B cell (primary cell): ENCODE measurements around the gene MCF2L. TPM values are rescaled to one million over a fixed set of nuclear protein-coding genes. Genes with fewer than 3 reads are reported as not detected.

ENCODE experiments used
- ATAC-seq: fragments of 200-7000 bp; cut with Tn5 transposase; one replicate; pipeline ENCODE4 v1.10.0; 2021; ENCODE audit warnings: low read depth, mild to moderate bottlenecking, moderate number of reproducible peaks, moderate library complexity
- CTCF ChIA-PET: fragments of 350-600 bp; sonication (Branson Sonifier 250); formaldehyde crosslinking; loops from one replicate; lab custom pipeline; 2021; ENCODE audit warnings: antibody characterized with exemption, inconsistent platforms; lab: Charles Lee
- POLR2A ChIA-PET: fragments of 350-600 bp; sonication (Branson Sonifier 250); formaldehyde crosslinking; loops from one replicate; lab custom pipeline; 2021; ENCODE audit warnings: antibody characterized with exemption; lab: Charles Lee
- DNase-seq: peaks from one replicate; pipeline ENCODE4 v3.0.0; 2013
- H2AFZ ChIP-seq: 2 replicates; pipeline ENCODE4 v1.6.1; 2012; ENCODE audit warnings: mild to moderate bottlenecking, low read depth, low read length; ENCODE audit not compliant: insufficient read depth, poor library complexity, severe bottlenecking
- H3K27ac ChIP-seq, 2 donors: 1 replicate in 1 of 2; 2 replicates in 1 of 2; pipeline ENCODE4 v1.5.1; 2012 to 2013; ENCODE audit warnings: low read length in 2 of 2, mild to moderate bottlenecking in 2 of 2, moderate library complexity in 1 of 2
- H3K27me3 ChIP-seq, 4 experiments: fragments of 200-600 bp in 1 of 4; sonication (generic) in 1 of 4; replicated peaks in 1 of 4; 1 replicate in 2 of 4; 2 replicates in 2 of 4; pipeline versions ENCODE4 v1.6.1 to v1.7.0; 2013 to 2016; ENCODE audit warnings: low read length in 3 of 4, mild to moderate bottlenecking in 2 of 4, mixed read lengths in 1 of 4, moderate library complexity in 1 of 4; ENCODE audit not compliant: insufficient read depth in 4 of 4, control insufficient read depth in 3 of 4; ENCODE audit errors: control extremely low read depth in 1 of 4
- H3K36me3 ChIP-seq, 2 experiments: replicated peaks in 1 of 2; 1 replicate in 1 of 2; 2 replicates in 1 of 2; pipeline versions ENCODE4 v1.6.1 to v1.7.1; 2013; ENCODE audit warnings: low read length in 1 of 2; ENCODE audit not compliant: insufficient read depth in 2 of 2, control insufficient read depth in 1 of 2; ENCODE audit errors: control extremely low read depth in 1 of 2, extremely low read depth in 1 of 2
- H3K4me1 ChIP-seq, 2 donors: fragments of 200-600 bp in 1 of 2; sonication (generic) in 1 of 2; 1 replicate in 1 of 2; 2 replicates in 1 of 2; pipeline versions ENCODE4 v1.5.1 to v1.6.1; 2013 to 2017; ENCODE audit warnings: low read length in 2 of 2; ENCODE audit not compliant: control insufficient read depth in 2 of 2, insufficient read depth in 2 of 2
- H3K4me2 ChIP-seq: replicated peaks from 2 replicates; pipeline ENCODE3; 2012; ENCODE audit warnings: mild to moderate bottlenecking, low read depth, low read length; ENCODE audit not compliant: poor library complexity, severe bottlenecking
- H3K4me3 ChIP-seq, 5 experiments: fragments of 200-600 bp in 1 of 5; sonication (generic) in 1 of 5; 1 replicate in 3 of 5; 2 replicates in 2 of 5; pipeline versions ENCODE4 v1.5.1 to v1.7.0; 2011 to 2016; ENCODE audit warnings: low read length in 4 of 5, mild to moderate bottlenecking in 4 of 5, low read depth in 2 of 5, control low read depth in 1 of 5, moderate library complexity in 1 of 5; ENCODE audit not compliant: insufficient read depth in 1 of 5; ENCODE audit errors: control extremely low read depth in 1 of 5, extremely low read depth in 1 of 5
- H3K79me2 ChIP-seq: fragments of 200-600 bp; sonication (generic); one replicate; pipeline ENCODE4 v1.6.0; 2016; ENCODE audit warnings: low read length; ENCODE audit not compliant: control insufficient read depth, insufficient read depth
- H3K9ac ChIP-seq: fragments of 200-600 bp; sonication (generic); 2 replicates; pipeline ENCODE4 v1.6.1; 2017; ENCODE audit warnings: mild to moderate bottlenecking, low read length, moderate library complexity
- H3K9me3 ChIP-seq, 3 donors: one replicate each; pipeline versions ENCODE4 v1.6.1 to v1.7.1; 2013; ENCODE audit warnings: low read length in 2 of 3; ENCODE audit not compliant: control insufficient read depth in 2 of 3, insufficient read depth in 1 of 3; ENCODE audit errors: control extremely low read depth in 1 of 3
- H4K20me1 ChIP-seq: 2 replicates; pipeline ENCODE4 v1.6.0; 2012; ENCODE audit warnings: mild to moderate bottlenecking, low read length; ENCODE audit not compliant: insufficient read depth, control insufficient read depth, poor library complexity, severe bottlenecking
- H3K27ac Mint-ChIP-seq: one replicate; pipeline ENCODE4 v1.8.0; 2021; ENCODE audit warnings: mixed read lengths
- H3K27me3 Mint-ChIP-seq: one replicate; pipeline ENCODE4 v1.8.0; 2021; ENCODE audit warnings: mixed read lengths
- H3K4me1 Mint-ChIP-seq: one replicate; pipeline ENCODE4 v1.8.0; 2021; ENCODE audit warnings: mixed read lengths
- H3K4me3 Mint-ChIP-seq: one replicate; pipeline ENCODE4 v1.8.0; 2021; ENCODE audit warnings: mixed read lengths
- H3K9me3 Mint-ChIP-seq: one replicate; pipeline ENCODE4 v1.8.0; 2022; ENCODE audit warnings: mixed read lengths; ENCODE audit not compliant: insufficient read depth
- EZH2 ChIP-seq: IDR thresholded peaks from 2 replicates; pipeline ENCODE4 v1.6.1; 2012; ENCODE audit warnings: borderline replicate concordance, low read depth, mild to moderate bottlenecking, moderate library complexity, low read length; ENCODE audit not compliant: insufficient read depth, poor library complexity, severe bottlenecking
- WGBS: methylation state at CpG from one replicate; pipeline ENCODE4 v1.1.5; 2013; ENCODE audit warnings: missing lambda C conversion rate; ENCODE audit not compliant: insufficient coverage; 5-methylcytosine and 5-hydroxymethylcytosine counted together
- intact Hi-C: fragments of 100-400 bp; cut with micrococcal nuclease; formaldehyde crosslinking; loops from one replicate; pipeline ENCODE4 v1.10.0; 2022
- polyA plus RNA-seq: library from polyadenylated mRNA; depleted of rRNA; stranded (reverse); fragments of >200 nt; gene quantifications from 2 replicates; pipeline ENCODE4 v1.2.3, GENCODE V29; 2012
- total RNA-seq, 2 donors: library from RNA; stranded (reverse); fragments of 120-200 nt in 1 of 2; gene quantifications; 1 replicate in 1 of 2; 2 replicates in 1 of 2; pipeline versions ENCODE4 v1.2.3 to v1.2.4, GENCODE V29; 2013 to 2022
- TF ChIP-seq, protein P1 (sequence below): fragments of 200-600 bp; IDR thresholded peaks from one replicate; pipeline ENCODE4 v1.8.0; 2022; ENCODE audit warnings: antibody characterized with exemption, mild to moderate bottlenecking

Gene MCF2L
- total and polyA plus RNA-seq, 2 donors (not counting 1 experiment from before 2014, with no cell fraction given): 3.7 to 8.2 TPM

DNA sequence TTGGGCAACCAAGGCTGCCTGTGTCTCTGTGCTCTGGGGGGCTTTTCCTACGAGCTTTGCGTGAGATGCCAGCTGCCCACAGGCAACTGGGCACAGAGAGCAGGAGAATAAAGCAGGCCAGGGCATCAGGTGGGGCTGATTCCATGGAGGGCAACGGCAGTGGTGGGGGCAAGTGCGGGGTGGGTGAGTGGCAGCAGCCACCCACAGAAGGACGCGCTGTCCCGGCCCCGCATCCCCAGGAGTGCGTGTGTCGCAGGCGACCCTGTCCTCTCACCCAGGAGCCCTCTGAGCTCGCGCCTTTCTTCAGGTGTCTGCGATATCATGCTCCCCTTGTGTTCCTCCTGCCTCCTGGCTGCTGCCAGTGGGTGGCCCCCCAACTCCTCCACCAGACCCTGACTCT, 67.4 kb downstream of the MCF2L start:
- Mint-ChIP-seq H3K27me3 (no peaks in the 10 kb centered on the region), H3K4me1 (no peaks in the 10 kb centered on the region), H3K27ac (no peak overlapping the region), H3K4me3 (no peak overlapping the region), H3K9me3 (no peaks in the 10 kb centered on the region)
- no peak overlapping the region for H2AFZ ChIP-seq
- no peaks in the 10 kb centered on the region for H3K4me1 ChIP-seq
- intact Hi-C loops: no loop called here
- H3K27me3 ChIP-seq: no peaks in the 10 kb centered on the region
- no peak overlapping the region for H3K27ac ChIP-seq
- H3K9me3 ChIP-seq: peaks cover 0 to 12% (median 0%) of the 10 kb centered on the region in 3 donors
- no peak for ATAC-seq
- TF ChIP-seq, protein P1, sequence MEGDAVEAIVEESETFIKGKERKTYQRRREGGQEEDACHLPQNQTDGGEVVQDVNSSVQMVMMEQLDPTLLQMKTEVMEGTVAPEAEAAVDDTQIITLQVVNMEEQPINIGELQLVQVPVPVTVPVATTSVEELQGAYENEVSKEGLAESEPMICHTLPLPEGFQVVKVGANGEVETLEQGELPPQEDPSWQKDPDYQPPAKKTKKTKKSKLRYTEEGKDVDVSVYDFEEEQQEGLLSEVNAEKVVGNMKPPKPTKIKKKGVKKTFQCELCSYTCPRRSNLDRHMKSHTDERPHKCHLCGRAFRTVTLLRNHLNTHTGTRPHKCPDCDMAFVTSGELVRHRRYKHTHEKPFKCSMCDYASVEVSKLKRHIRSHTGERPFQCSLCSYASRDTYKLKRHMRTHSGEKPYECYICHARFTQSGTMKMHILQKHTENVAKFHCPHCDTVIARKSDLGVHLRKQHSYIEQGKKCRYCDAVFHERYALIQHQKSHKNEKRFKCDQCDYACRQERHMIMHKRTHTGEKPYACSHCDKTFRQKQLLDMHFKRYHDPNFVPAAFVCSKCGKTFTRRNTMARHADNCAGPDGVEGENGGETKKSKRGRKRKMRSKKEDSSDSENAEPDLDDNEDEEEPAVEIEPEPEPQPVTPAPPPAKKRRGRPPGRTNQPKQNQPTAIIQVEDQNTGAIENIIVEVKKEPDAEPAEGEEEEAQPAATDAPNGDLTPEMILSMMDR: no peak
- no peak for TF ChIP-seq EZH2
- no peaks in the 10 kb centered on the region for H3K36me3 ChIP-seq
- no peaks in the 10 kb centered on the region for H4K20me1 ChIP-seq
- no peak overlapping the region for H3K4me3 ChIP-seq
- WGBS: 96% methylated on average over 14 of the region's 14 CpGs
- no peak for DNase-seq
- no peak overlapping the region for H3K4me2 ChIP-seq
- ChIA-PET CTCF (no interaction called here), POLR2A (no interaction called here)
- H3K9ac ChIP-seq: no peak overlapping the region
- H3K79me2 ChIP-seq: no peaks in the 10 kb centered on the region

DNA sequence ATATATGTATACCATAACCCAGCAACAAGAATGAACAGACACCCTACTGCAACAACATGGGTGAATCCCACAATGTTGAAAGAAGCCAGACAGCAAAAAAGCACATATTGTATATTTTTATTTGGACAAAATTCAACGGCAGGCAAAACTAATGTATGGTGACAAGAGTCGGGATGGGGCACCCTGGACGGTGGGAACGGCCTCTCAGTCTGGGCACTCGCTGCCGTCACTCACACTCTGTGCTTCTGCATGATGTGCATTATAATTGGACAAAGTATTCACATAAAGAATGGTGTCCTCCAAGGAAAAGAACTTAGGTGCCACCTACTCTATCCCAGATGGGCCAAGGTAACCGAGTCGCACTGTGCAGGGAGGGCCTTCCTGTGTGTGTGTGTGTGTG, 71.0 kb downstream of the MCF2L start:
- Histone ChIP-seq H3K4me1 (no peaks in the 10 kb centered on the region), H3K9ac (no peak overlapping the region), H2AFZ (no peak overlapping the region), H3K9me3 (no peaks in the 10 kb centered on the region), H3K36me3 (no peaks in the 10 kb centered on the region), H3K27ac (no peak overlapping the region), H4K20me1 (no peaks in the 10 kb centered on the region), H3K79me2 (no peaks in the 10 kb centered on the region), H3K27me3 (no peaks in the 10 kb centered on the region), H3K4me2 (no peak overlapping the region), H3K4me3 (no peak overlapping the region)
- ChIA-PET POLR2A (no interaction called here), CTCF (no interaction called here)
- TF ChIP-seq, protein P1: no peak
- TF ChIP-seq EZH2: no peak
- H3K27me3 Mint-ChIP-seq: no peaks in the 10 kb centered on the region
- no peak for DNase-seq
- intact Hi-C loops: no loop called here
- no peak overlapping the region for H3K4me3 Mint-ChIP-seq
- H3K4me1 Mint-ChIP-seq: no peaks in the 10 kb centered on the region
- H3K9me3 Mint-ChIP-seq: no peaks in the 10 kb centered on the region
- 81% methylated on average over 4 of the region's 8 CpGs for WGBS
- no peak overlapping the region for H3K27ac Mint-ChIP-seq
- no peak for ATAC-seq
